IMR-90 (cell line): ENCODE results near the gene RNF213. TPM values are rescaled to one million over a fixed set of nuclear protein-coding genes. Genes with fewer than 3 reads are reported as not detected.

ENCODE experiments used
- ATAC-seq: fragments of 200-7000 bp; cut with Tn5 transposase; 2 replicates; pipeline ENCODE4 v1.9.1; 2020; ENCODE audit warnings: low read depth, mild to moderate bottlenecking, moderate library complexity
- BruUV-seq: library from RNA; stranded (reverse); fragments of 400-500 nt; replicated peaks from 2 replicates; lab custom pipeline; 2021; lab: Mats Ljungman, UMichigan
- CTCF ChIA-PET: fragments of 300-600 bp; formaldehyde crosslinking; extraction: SDS; loops from one replicate; lab custom pipeline; 2021; ENCODE audit warnings: antibody characterized with exemption; lab: Yijun Ruan, JAX
- POLR2A ChIA-PET: fragments of 300-600 bp; sonication (Branson Sonifier 250); formaldehyde crosslinking; loops from one replicate; lab custom pipeline; 2022; ENCODE audit warnings: antibody characterized with exemption; ENCODE audit not compliant: unreplicated experiment; lab: Charles Lee
- DNase-seq: peaks from one replicate; pipeline ENCODE4 v3.0.0; 2013
- H2AFZ ChIP-seq: replicated peaks from 2 replicates; pipeline ENCODE3; 2013; ENCODE audit warnings: low read length, mild to moderate bottlenecking; ENCODE audit not compliant: poor library complexity
- H2AK5ac ChIP-seq: 2 replicates; pipeline ENCODE4 v1.6.1; 2013; ENCODE audit warnings: low read depth, low read length, inconsistent platforms
- H2AK9ac ChIP-seq: replicated peaks from 2 replicates; pipeline ENCODE3; 2013; ENCODE audit warnings: mild to moderate bottlenecking, low read depth, low read length, moderate library complexity; ENCODE audit not compliant: poor library complexity
- H2BK120ac ChIP-seq: 2 replicates; pipeline ENCODE4 v1.6.1; 2013; ENCODE audit warnings: low read depth, low read length, inconsistent platforms
- H2BK15ac ChIP-seq: 3 replicates; pipeline ENCODE4 v1.6.1; 2013; ENCODE audit warnings: low read depth, low read length, inconsistent platforms
- H2BK20ac ChIP-seq: 2 replicates; pipeline ENCODE4 v1.6.1; 2013; ENCODE audit warnings: low read depth, mild to moderate bottlenecking, inconsistent platforms, low read length, moderate library complexity
- H2BK5ac ChIP-seq: 2 replicates; pipeline ENCODE4 v1.6.1; 2013; ENCODE audit warnings: mild to moderate bottlenecking, low read depth, low read length, inconsistent platforms; ENCODE audit not compliant: poor library complexity, severe bottlenecking
- H3K14ac ChIP-seq: replicated peaks from 2 replicates; pipeline ENCODE4 v1.6.1; 2013; ENCODE audit warnings: low read depth, low read length, inconsistent platforms
- H3K18ac ChIP-seq: 2 replicates; pipeline ENCODE4 v1.6.1; 2013; ENCODE audit warnings: low read depth, low read length, control low read depth
- H3K23ac ChIP-seq: 2 replicates; pipeline ENCODE4 v1.6.1; 2013; ENCODE audit warnings: low read depth, low read length, inconsistent platforms
- H3K27ac ChIP-seq: 2 replicates; pipeline ENCODE4 v1.5.1; 2013; ENCODE audit warnings: mild to moderate bottlenecking, control low read depth, low read length; ENCODE audit not compliant: insufficient read depth
- H3K27me3 ChIP-seq: 2 replicates; pipeline ENCODE4 v1.6.1; 2013; ENCODE audit warnings: low read length; ENCODE audit not compliant: control insufficient read depth, insufficient read depth
- H3K36me3 ChIP-seq: 2 replicates; pipeline ENCODE4 v1.6.1; 2013; ENCODE audit warnings: low read length, mixed read lengths; ENCODE audit not compliant: control insufficient read depth, insufficient read depth
- H3K4ac ChIP-seq: 2 replicates; pipeline ENCODE4 v1.6.1; 2013; ENCODE audit warnings: low read depth, low read length, inconsistent platforms
- H3K4me1 ChIP-seq: 2 replicates; pipeline ENCODE4 v1.6.1; 2013; ENCODE audit warnings: low read length, mixed read lengths; ENCODE audit not compliant: control insufficient read depth, insufficient read depth
- H3K4me2 ChIP-seq: 2 replicates; pipeline ENCODE4 v1.6.1; 2013; ENCODE audit warnings: low read depth, mild to moderate bottlenecking, control low read depth, low read length, moderate library complexity
- H3K4me3 ChIP-seq: 2 replicates; pipeline ENCODE4 v1.5.1; 2013; ENCODE audit warnings: low read depth, mild to moderate bottlenecking, control low read depth, low read length, moderate library complexity; ENCODE audit not compliant: insufficient read depth
- H3K56ac ChIP-seq: 2 replicates; pipeline ENCODE4 v1.6.1; 2013; ENCODE audit warnings: low read length, inconsistent platforms; ENCODE audit not compliant: insufficient read depth; ENCODE audit errors: extremely low read depth
- H3K79me1 ChIP-seq, 2 experiments: 2 replicates each; pipeline ENCODE4 v1.6.1; 2013; ENCODE audit warnings: low read length in 2 of 2, inconsistent platforms in 1 of 2, low read depth in 1 of 2
- H3K9ac ChIP-seq: 2 replicates; pipeline ENCODE4 v1.6.1; 2013; ENCODE audit warnings: low read depth, low read length, control low read depth
- H3K9me1 ChIP-seq: 2 replicates; pipeline ENCODE4 v1.6.1; 2013; ENCODE audit warnings: low read length, inconsistent platforms; ENCODE audit not compliant: insufficient read depth
- H3K9me3 ChIP-seq: 2 replicates; pipeline ENCODE4 v1.6.1; 2013; ENCODE audit warnings: low read length; ENCODE audit not compliant: control insufficient read depth, insufficient read depth
- H4K20me1 ChIP-seq: 2 replicates; pipeline ENCODE4 v1.6.1; 2013; ENCODE audit warnings: low read length, inconsistent platforms; ENCODE audit not compliant: insufficient read depth
- H4K5ac ChIP-seq: 2 replicates; pipeline ENCODE4 v1.6.1; 2013; ENCODE audit warnings: mild to moderate bottlenecking, low read depth, low read length, control low read depth
- H4K8ac ChIP-seq, 2 experiments: 2 replicates each; pipeline ENCODE4 v1.6.1; 2013; ENCODE audit warnings: low read depth in 2 of 2, low read length in 2 of 2, control low read depth in 1 of 2, inconsistent platforms in 1 of 2
- H4K91ac ChIP-seq: 2 replicates; pipeline ENCODE4 v1.6.1; 2013; ENCODE audit warnings: low read depth, low read length, inconsistent platforms; ENCODE audit not compliant: insufficient read depth
- BHLHE40 ChIP-seq: fragments of 150-350 bp; IDR thresholded peaks from 2 replicates; pipeline ENCODE4 v1.6.1; 2016; ENCODE audit warnings: mild to moderate bottlenecking, low read depth, low read length
- CHD1 ChIP-seq: IDR thresholded peaks from 2 replicates; pipeline ENCODE4 v1.6.1; 2012; ENCODE audit warnings: low read depth, low read length, improper control_type of control experiment
- FOS ChIP-seq: fragments of 150-350 bp; IDR thresholded peaks from 2 replicates; pipeline ENCODE4 v1.6.1; 2016; ENCODE audit warnings: low read depth, low read length
- MXI1 ChIP-seq: IDR thresholded peaks from 2 replicates; pipeline ENCODE4 v1.6.1; 2012; ENCODE audit warnings: low read depth, mild to moderate bottlenecking, low read length, moderate library complexity, borderline replicate concordance
- RAD21 ChIP-seq: IDR thresholded peaks from 2 replicates; pipeline ENCODE4 v1.6.1; 2012; ENCODE audit warnings: low read length, improper control_type of control experiment
- SMC3 ChIP-seq: fragments of 150-350 bp; IDR thresholded peaks from 2 replicates; pipeline ENCODE4 v1.6.1; 2016; ENCODE audit warnings: low read depth, mild to moderate bottlenecking, antibody characterized with exemption, low read length, moderate library complexity
- WGBS, 2 experiments: methylation state at CpG; one replicate each; pipeline versions ENCODE4 v1.1.5 to v1.1.7; 2013; ENCODE audit warnings: missing lambda C conversion rate in 2 of 2; ENCODE audit not compliant: insufficient read length in 1 of 2; ENCODE audit errors: extremely low coverage in 2 of 2; 5-methylcytosine and 5-hydroxymethylcytosine counted together
- dilution Hi-C: fragments of 300-500 bp; cut with HindIII; formaldehyde crosslinking; loops from one replicate; pipeline ENCODE4 v1.14.3; 2018; ENCODE audit warnings: low sequenced_read_pairs; ENCODE audit not compliant: unreplicated experiment
- in situ Hi-C: fragments of 300-500 bp; cut with MboI; formaldehyde crosslinking; loops from 3 replicates; pipeline ENCODE4 v1.14.3; 2019; ENCODE audit warnings: low sequenced_read_pairs, inconsistent platforms, mixed read lengths
- intact Hi-C: fragments of 100-400 bp; cut with micrococcal nuclease; formaldehyde crosslinking; loops from 2 replicates; pipeline ENCODE4 v1.10.0; 2022
- polyA plus RNA-seq, 3 experiments: library from polyadenylated mRNA; depleted of rRNA; stranded (reverse); fragments of >200 nt; gene quantifications; 2 replicates each; pipeline ENCODE4 v1.2.3, GENCODE V29; 2012; ENCODE audit warnings: low replicate concordance in 1 of 3
- total RNA-seq: library from RNA; depleted of rRNA; stranded (reverse); fragments of >200 nt; gene quantifications from 2 replicates; pipeline ENCODE4 v1.2.3, GENCODE V29; 2012
- TF ChIP-seq, protein P1 (sequence below): conservative IDR thresholded peaks from 2 replicates; pipeline ENCODE4 v1.5.1; 2012; ENCODE audit warnings: mild to moderate bottlenecking, low read depth, low read length, improper control_type of control experiment
- TF ChIP-seq, protein P2 (sequence below): fragments of 150-350 bp; IDR thresholded peaks from 2 replicates; pipeline ENCODE4 v1.6.1; 2016; ENCODE audit warnings: low read depth, mild to moderate bottlenecking, low read length, moderate library complexity, borderline replicate concordance

RNF213 gene
- total and polyA plus RNA-seq, 2 of the 4 experiments (the other 2 are of a cell fraction), result 23.4 to 36.0 TPM

DNA sequence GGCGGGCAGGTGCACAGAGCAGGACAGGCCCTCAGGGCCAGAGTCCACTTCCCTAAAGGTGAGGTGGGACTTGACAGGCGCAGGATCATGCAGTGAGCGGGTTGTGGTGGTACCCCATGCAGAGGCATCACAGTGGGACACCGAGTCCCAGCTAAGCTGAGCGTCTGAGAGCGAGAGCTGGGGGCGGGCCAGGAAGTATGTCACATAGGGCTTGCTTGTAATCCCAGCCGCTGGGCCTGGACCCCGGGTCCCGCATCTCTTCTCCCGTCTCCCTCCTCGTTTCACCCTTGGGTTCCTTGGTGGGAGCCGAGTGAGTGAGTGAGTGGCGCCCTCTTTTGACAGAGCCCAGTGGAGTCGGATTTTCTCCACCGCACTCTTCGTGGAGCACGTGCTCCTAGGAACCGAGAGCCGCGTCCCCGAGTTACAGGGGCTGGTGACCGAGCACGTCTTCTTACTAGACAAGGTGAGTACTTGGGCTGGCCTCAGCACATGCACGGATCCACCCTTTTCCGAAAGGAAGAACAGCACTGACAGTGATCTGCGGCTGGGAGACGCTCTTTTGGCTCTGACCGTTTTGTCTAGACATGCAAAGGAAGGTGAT lies 103.5 kb downstream of the RNF213 start:
- no peak overlapping the region for H2AK9ac ChIP-seq
- H3K9me3 ChIP-seq, result no peaks in the 10 kb centered on the region
- H3K27me3 ChIP-seq, result no peaks in the 10 kb centered on the region
- H2BK120ac ChIP-seq, result no peak overlapping the region
- no peak overlapping the region for H3K4me2 ChIP-seq
- DNase-seq (no peak), ATAC-seq (no peak)
- H3K9ac ChIP-seq, result no peak overlapping the region
- no peak overlapping the region for H3K4ac ChIP-seq
- no peak overlapping the region for H4K91ac ChIP-seq
- no peaks in the 10 kb centered on the region for H3K79me1 ChIP-seq
- H2BK5ac ChIP-seq, result no peak overlapping the region
- in situ Hi-C loops (no loop called here), dilution Hi-C loops (no loop called here), intact Hi-C loops (no loop called here)
- H4K20me1 ChIP-seq, result no peaks in the 10 kb centered on the region
- H3K9me1 ChIP-seq, result no peaks in the 10 kb centered on the region
- H2BK20ac ChIP-seq, result no peak overlapping the region
- H3K23ac ChIP-seq, result no peak overlapping the region
- no peak overlapping the region for H2BK15ac ChIP-seq
- H3K18ac ChIP-seq, result no peak overlapping the region
- ChIA-PET CTCF (no interaction called here), POLR2A (no interaction called here)
- H3K4me1 ChIP-seq, result no peaks in the 10 kb centered on the region; the same call in 1 of the 2 replicates
- no TSS peak for BruUV-seq
- H3K36me3 ChIP-seq, result peaks cover 72% of the 10 kb centered on the region
- no peak overlapping the region for H3K14ac ChIP-seq
- H4K5ac ChIP-seq, result no peak overlapping the region
- no peak for TF ChIP-seq MXI1
- TF ChIP-seq, protein P1, sequence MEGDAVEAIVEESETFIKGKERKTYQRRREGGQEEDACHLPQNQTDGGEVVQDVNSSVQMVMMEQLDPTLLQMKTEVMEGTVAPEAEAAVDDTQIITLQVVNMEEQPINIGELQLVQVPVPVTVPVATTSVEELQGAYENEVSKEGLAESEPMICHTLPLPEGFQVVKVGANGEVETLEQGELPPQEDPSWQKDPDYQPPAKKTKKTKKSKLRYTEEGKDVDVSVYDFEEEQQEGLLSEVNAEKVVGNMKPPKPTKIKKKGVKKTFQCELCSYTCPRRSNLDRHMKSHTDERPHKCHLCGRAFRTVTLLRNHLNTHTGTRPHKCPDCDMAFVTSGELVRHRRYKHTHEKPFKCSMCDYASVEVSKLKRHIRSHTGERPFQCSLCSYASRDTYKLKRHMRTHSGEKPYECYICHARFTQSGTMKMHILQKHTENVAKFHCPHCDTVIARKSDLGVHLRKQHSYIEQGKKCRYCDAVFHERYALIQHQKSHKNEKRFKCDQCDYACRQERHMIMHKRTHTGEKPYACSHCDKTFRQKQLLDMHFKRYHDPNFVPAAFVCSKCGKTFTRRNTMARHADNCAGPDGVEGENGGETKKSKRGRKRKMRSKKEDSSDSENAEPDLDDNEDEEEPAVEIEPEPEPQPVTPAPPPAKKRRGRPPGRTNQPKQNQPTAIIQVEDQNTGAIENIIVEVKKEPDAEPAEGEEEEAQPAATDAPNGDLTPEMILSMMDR, result peak; percentile 27; the same call in 1 of the 2 replicates
- peak; percentile 37; the same call in 1 of the 2 replicates for TF ChIP-seq RAD21
- no peak for TF ChIP-seq FOS
- TF ChIP-seq, protein P2, sequence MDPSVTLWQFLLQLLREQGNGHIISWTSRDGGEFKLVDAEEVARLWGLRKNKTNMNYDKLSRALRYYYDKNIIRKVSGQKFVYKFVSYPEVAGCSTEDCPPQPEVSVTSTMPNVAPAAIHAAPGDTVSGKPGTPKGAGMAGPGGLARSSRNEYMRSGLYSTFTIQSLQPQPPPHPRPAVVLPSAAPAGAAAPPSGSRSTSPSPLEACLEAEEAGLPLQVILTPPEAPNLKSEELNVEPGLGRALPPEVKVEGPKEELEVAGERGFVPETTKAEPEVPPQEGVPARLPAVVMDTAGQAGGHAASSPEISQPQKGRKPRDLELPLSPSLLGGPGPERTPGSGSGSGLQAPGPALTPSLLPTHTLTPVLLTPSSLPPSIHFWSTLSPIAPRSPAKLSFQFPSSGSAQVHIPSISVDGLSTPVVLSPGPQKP, result no peak
- no peak for TF ChIP-seq CHD1
- TF ChIP-seq SMC3, result no peak
- TF ChIP-seq BHLHE40, result no peak
- H3K4me3 ChIP-seq, result no peak overlapping the region
- no peak overlapping the region for H2AFZ ChIP-seq
- H3K27ac ChIP-seq, result no peak overlapping the region
- H4K8ac ChIP-seq, result no peak overlapping the region
- WGBS, 2 experiments, result 82% methylated on average over 21 of the region's 29 CpGs; no CpG with 5 or more reads in 1 of the 2 experiments
- no peak overlapping the region for H2AK5ac ChIP-seq
- no peak overlapping the region for H3K56ac ChIP-seq
